ENCODE data around the gene NRL. TPM values are rescaled to one million over a fixed set of nuclear protein-coding genes. Genes with fewer than 3 reads are reported as not detected.

NRL gene
- polyA plus RNA-seq, 2 of the 4 experiments (the other 2 are of a cell fraction) = 0.93 to 0.97 TPM

GRCh38 chr14:24088095-24088494 is 26.7 kb downstream of the NRL start:
- ChIA-PET POLR2A (no interaction called here), CTCF (interaction anchor here (0.6 to 12.1 kb wide), 7 partner anchors 8 to 348 kb away, joined by 3 to 405 read pairs (median 3); no protein-coding TSS in a partner anchor)
- Histone ChIP-seq H3K4me3 (no peak overlapping the region), H3K27ac (no peak overlapping the region), H3K4me2 (no peak overlapping the region), H3K9me3 (no peaks in the 10 kb centered on the region), H3K4me1 (peaks cover 2% of the 10 kb centered on the region)
- DNase-seq (ENCODE audit: low read depth in 1 of 2, low spot score in 1 of 2) = no peak
- no peak for FAIRE-seq
- 69% methylated on average over 2 of the region's 2 CpGs for whole genome bisulfite sequencing (ENCODE audit: missing lambda C conversion rate)
- TF ChIP-seq RAD21 (conservative IDR thresholded peaks at IDR 0.05 in 1 of 2, IDR thresholded peaks at IDR 0.05 in 1 of 2) = no peak
- no peak for TF ChIP-seq CHD2 (IDR thresholded peaks at IDR 0.05; ENCODE audit: low read length, partially characterized antibody)
- no peak for TF ChIP-seq HOXB13 (CRISPR knock-in tag; IDR thresholded peaks at IDR 0.05; ENCODE audit: low read depth)
- no peak for TF ChIP-seq ZFP36 (IDR thresholded peaks at IDR 0.05; ENCODE audit: borderline replicate concordance, partially characterized antibody)
- no peak for TF ChIP-seq HEYL (CRISPR knock-in tag; IDR thresholded peaks at IDR 0.05)
- no peak for TF ChIP-seq CHD4 (IDR thresholded peaks at IDR 0.05; ENCODE audit: borderline replicate concordance)
- TF ChIP-seq E2F6 (IDR thresholded peaks at IDR 0.05; ENCODE audit: borderline replicate concordance, low read depth) = no peak
- no peak for ATAC-seq

- Histone ChIP-seq H3K27ac (no peak overlapping the region), H3K4me2 (no peak overlapping the region), H3K4me3 (no peak overlapping the region), H3K4me1 (no peaks in the 10 kb centered on the region; the same call in 1 of the 3 replicates), H3K9me3 (no peaks in the 10 kb centered on the region)
- FAIRE-seq (no peak), ATAC-seq (no peak), DNase-seq (ENCODE audit: low read depth in 1 of 2, low spot score in 1 of 2) (no peak)
- ChIA-PET CTCF (interaction anchor here (1.3 to 8.4 kb wide), 6 partner anchors 12 to 110 kb away, joined by 3 to 106 read pairs (median 10); no protein-coding TSS in a partner anchor), POLR2A (no interaction called here)
- TF ChIP-seq ELK1 (IDR thresholded peaks at IDR 0.05; ENCODE audit: low read depth, low read length) = no peak
- WGBS (ENCODE audit: missing lambda C conversion rate) = 39% methylated on average over 1 of the region's 1 CpG
Measured at GRCh38 chr14:24087004-24087403, 27.7 kb downstream of the NRL start.

GRCh38 chr14:24086193-24086955 is 28.4 kb downstream of the NRL start:
- CTCF ChIA-PET = interaction anchor here (0.5 to 8.4 kb wide), 8 partner anchors 11 to 109 kb away, joined by 3 to 106 read pairs (median 6); no protein-coding TSS in a partner anchor
- no peaks in the 10 kb centered on the region for H3K9me3 ChIP-seq
- no peak for FAIRE-seq
- no peak overlapping the region for H3K4me2 ChIP-seq
- H3K4me1 ChIP-seq = peaks cover 5% of the 10 kb centered on the region
- no peak for DNase-seq (ENCODE audit: low read depth in 1 of 2, low spot score in 1 of 2)
- POLR2A ChIA-PET = no interaction called here
- H3K27ac ChIP-seq = no peak overlapping the region
- ATAC-seq = no peak
- 59% methylated on average over 3 of the region's 3 CpGs for WGBS (ENCODE audit: missing lambda C conversion rate)
- H3K4me3 ChIP-seq = no peak overlapping the region
- TF ChIP-seq CTCF (IDR thresholded peaks at IDR 0.05) = no peak
- no peak for TF ChIP-seq E2F6 (IDR thresholded peaks at IDR 0.05; ENCODE audit: borderline replicate concordance, low read depth)
- TF ChIP-seq EHMT2 (IDR thresholded peaks at IDR 0.05; ENCODE audit: low read depth) = no peak
- TF ChIP-seq TP53 (CRISPR knock-in tag; IDR thresholded peaks at IDR 0.05) = no peak
- no peak for TF ChIP-seq PHF8 (IDR thresholded peaks at IDR 0.05; ENCODE audit: borderline replicate concordance, low read depth)
- TF ChIP-seq ELK1 (IDR thresholded peaks at IDR 0.05; ENCODE audit: low read depth, low read length) = no peak
- TF ChIP-seq FOSB (CRISPR knock-in tag; IDR thresholded peaks at IDR 0.05) = no peak
- TF ChIP-seq HDAC2 (IDR thresholded peaks at IDR 0.05) = no peak
- no peak for TF ChIP-seq ZC3H11A (IDR thresholded peaks at IDR 0.05)
- TF ChIP-seq MAX (IDR thresholded peaks at IDR 0.05) = no peak
- TF ChIP-seq HOXB13 (CRISPR knock-in tag; IDR thresholded peaks at IDR 0.05; ENCODE audit: low read depth) = no peak
- TF ChIP-seq CHD4 (IDR thresholded peaks at IDR 0.05; ENCODE audit: borderline replicate concordance) = no peak
- no peak for TF ChIP-seq CEBPB (IDR thresholded peaks at IDR 0.05)
- no peak for TF ChIP-seq JUN (IDR thresholded peaks at IDR 0.05)
- TF ChIP-seq CBX2 (IDR thresholded peaks at IDR 0.05; ENCODE audit: borderline replicate concordance, low read depth) = no peak
- TF ChIP-seq REST (IDR thresholded peaks at IDR 0.05) = no peak
- no peak for TF ChIP-seq KDM5A (IDR thresholded peaks at IDR 0.05)
